Glutamatergic neuron (in vitro differentiated cells): Measurements from ENCODE around the gene TMEM39B. TPM values are rescaled to one million over a fixed set of nuclear protein-coding genes. Genes with fewer than 3 reads are reported as not detected.
"Not testable (repeated sequence)": the region's sequence is repeated elsewhere in the genome, so short reads cannot be mapped to it uniquely, and the experiment has no call there.

Experiments used
- DNase-seq: peaks from one replicate; pipeline ENCODE4 v3.0.0; 2022
- H3K27ac Mint-ChIP-seq: one replicate; pipeline ENCODE4 v1.8.0; 2020; ENCODE audit warnings: mild to moderate bottlenecking, mixed read lengths, inconsistent platforms; ENCODE audit not compliant: unreplicated experiment
- H3K27me3 Mint-ChIP-seq: one replicate; pipeline ENCODE4 v1.8.0; 2020; ENCODE audit warnings: mild to moderate bottlenecking, moderate library complexity, mixed read lengths, inconsistent platforms; ENCODE audit not compliant: unreplicated experiment
- H3K36me3 Mint-ChIP-seq: one replicate; pipeline ENCODE4 v1.8.0; 2020; ENCODE audit warnings: mild to moderate bottlenecking, mixed read lengths, inconsistent platforms; ENCODE audit not compliant: unreplicated experiment
- H3K4me1 Mint-ChIP-seq: one replicate; pipeline ENCODE4 v1.8.0; 2020; ENCODE audit warnings: mild to moderate bottlenecking, low read depth, mixed read lengths, inconsistent platforms; ENCODE audit not compliant: unreplicated experiment
- H3K4me3 Mint-ChIP-seq: one replicate; pipeline ENCODE4 v1.8.0; 2020; ENCODE audit warnings: mild to moderate bottlenecking, mixed read lengths, inconsistent platforms; ENCODE audit not compliant: unreplicated experiment
- H3K9me3 Mint-ChIP-seq: one replicate; pipeline ENCODE4 v1.8.0; 2020; ENCODE audit warnings: mild to moderate bottlenecking, moderate library complexity, mixed read lengths, inconsistent platforms; ENCODE audit not compliant: unreplicated experiment
- total RNA-seq: library from RNA; stranded (reverse); fragmentation: NEBNext Ultra II Directional; extraction: Animal tissue kit (Norgen Biotek cat#: 25700); gene quantifications from one replicate; pipeline ENCODE4 v1.2.1, GENCODE V29; 2021; ENCODE audit not compliant: unreplicated experiment
- TF ChIP-seq, protein P1 (sequence below): fragments of 200-600 bp; sonication (generic); IDR thresholded peaks from one replicate; pipeline ENCODE4 v1.5.0; 2021; ENCODE audit not compliant: partially characterized antibody, unreplicated experiment

Gene TMEM39B
- total RNA-seq, 1 donor from 2014 or later: 23.2 TPM

GRCh38 chr1:32116531-32116930 lies 43.8 kb downstream of the TMEM39B start:
- Mint-ChIP-seq H3K27ac (no peak overlapping the region), H3K36me3 (no peaks in the 10 kb centered on the region), H3K4me3 (no peak overlapping the region), H3K4me1 (peaks cover 4% of the 10 kb centered on the region), H3K9me3 (peaks cover 3% of the 10 kb centered on the region), H3K27me3 (no peaks in the 10 kb centered on the region)
- TF ChIP-seq, protein P1, sequence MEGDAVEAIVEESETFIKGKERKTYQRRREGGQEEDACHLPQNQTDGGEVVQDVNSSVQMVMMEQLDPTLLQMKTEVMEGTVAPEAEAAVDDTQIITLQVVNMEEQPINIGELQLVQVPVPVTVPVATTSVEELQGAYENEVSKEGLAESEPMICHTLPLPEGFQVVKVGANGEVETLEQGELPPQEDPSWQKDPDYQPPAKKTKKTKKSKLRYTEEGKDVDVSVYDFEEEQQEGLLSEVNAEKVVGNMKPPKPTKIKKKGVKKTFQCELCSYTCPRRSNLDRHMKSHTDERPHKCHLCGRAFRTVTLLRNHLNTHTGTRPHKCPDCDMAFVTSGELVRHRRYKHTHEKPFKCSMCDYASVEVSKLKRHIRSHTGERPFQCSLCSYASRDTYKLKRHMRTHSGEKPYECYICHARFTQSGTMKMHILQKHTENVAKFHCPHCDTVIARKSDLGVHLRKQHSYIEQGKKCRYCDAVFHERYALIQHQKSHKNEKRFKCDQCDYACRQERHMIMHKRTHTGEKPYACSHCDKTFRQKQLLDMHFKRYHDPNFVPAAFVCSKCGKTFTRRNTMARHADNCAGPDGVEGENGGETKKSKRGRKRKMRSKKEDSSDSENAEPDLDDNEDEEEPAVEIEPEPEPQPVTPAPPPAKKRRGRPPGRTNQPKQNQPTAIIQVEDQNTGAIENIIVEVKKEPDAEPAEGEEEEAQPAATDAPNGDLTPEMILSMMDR: no peak
- no peak for DNase-seq

DNA sequence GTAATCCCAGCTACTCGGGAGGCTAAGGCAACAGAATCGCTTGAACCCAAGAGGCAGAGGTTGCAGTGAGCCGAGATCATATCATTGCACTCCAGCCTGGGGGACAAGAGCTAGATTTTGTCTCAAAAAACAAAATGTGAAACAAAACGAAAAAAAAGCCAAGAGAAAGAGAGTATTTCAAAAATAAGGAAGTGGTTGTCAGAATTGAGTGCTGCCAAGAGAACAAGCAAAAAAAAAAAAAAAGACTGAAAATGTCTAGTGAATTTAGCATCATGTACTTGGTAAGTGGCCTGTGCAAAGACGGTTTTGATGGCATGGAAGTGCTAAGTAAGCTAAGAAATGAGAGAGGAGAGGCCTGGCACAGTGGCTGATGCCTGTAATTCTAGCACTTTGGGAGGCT lies 49.4 kb downstream of the TMEM39B start:
- Mint-ChIP-seq H3K4me1 (peaks cover 6% of the 10 kb centered on the region), H3K9me3 (peaks cover 6% of the 10 kb centered on the region), H3K27ac (no peak overlapping the region), H3K36me3 (no peaks in the 10 kb centered on the region), H3K4me3 (no peak overlapping the region), H3K27me3 (no peaks in the 10 kb centered on the region)
- TF ChIP-seq, protein P1: no peak
- DNase-seq: no peak

DNA sequence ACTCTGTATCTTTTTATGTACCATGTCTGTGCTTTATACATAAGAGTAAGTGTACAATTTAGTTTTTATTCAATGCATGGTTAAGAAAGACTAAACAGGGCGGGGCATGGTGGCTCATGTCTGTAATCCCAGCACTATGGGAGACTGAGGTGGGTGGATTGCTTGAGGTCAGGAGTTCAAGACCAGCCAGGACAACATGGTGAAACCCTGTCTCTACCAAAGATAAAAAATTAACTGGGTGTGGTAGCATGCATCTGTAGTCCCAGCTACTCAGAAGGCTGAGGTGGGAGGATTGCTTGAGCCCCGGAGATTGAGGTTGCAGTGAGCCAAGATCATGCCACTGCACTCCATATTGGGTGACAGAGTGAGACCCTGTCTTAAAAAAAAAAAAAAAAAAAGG lies 50.6 kb downstream of the TMEM39B start:
- H3K27ac Mint-ChIP-seq, H3K4me3 Mint-ChIP-seq: not testable (repeated sequence)
- H3K4me1 Mint-ChIP-seq: peaks cover 12% of the 10 kb centered on the region

DNA sequence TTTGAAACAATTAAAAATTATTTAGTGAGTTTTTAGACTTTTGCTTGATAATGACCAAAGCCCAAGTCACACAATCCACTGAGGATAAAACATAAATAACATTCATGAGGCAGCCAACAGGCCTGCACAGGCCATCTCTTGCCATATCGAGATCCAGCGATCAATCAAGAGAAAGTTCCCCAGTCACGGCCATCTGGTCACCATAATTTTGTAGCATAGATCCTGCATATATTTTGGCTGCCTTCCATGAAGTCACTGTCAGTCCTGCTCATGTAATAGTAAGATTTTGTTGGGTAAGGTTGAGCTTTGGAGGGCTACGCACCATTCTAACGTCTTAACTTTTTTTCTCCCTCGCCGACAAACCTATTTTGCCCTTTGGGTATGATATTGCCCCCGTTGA lies 52.6 kb downstream of the TMEM39B start:
- TF ChIP-seq, protein P1: no peak
- Mint-ChIP-seq H3K36me3 (no peaks in the 10 kb centered on the region), H3K9me3 (peaks cover 6% of the 10 kb centered on the region), H3K27ac (no peak overlapping the region), H3K4me3 (no peak overlapping the region), H3K27me3 (no peaks in the 10 kb centered on the region), H3K4me1 (peaks cover 14% of the 10 kb centered on the region)
- DNase-seq: no peak

More for the DNA sequence above, 50.6 kb downstream of the TMEM39B start:
- H3K9me3 Mint-ChIP-seq, H3K36me3 Mint-ChIP-seq, H3K27me3 Mint-ChIP-seq, DNase-seq: not testable (repeated sequence)

DNA sequence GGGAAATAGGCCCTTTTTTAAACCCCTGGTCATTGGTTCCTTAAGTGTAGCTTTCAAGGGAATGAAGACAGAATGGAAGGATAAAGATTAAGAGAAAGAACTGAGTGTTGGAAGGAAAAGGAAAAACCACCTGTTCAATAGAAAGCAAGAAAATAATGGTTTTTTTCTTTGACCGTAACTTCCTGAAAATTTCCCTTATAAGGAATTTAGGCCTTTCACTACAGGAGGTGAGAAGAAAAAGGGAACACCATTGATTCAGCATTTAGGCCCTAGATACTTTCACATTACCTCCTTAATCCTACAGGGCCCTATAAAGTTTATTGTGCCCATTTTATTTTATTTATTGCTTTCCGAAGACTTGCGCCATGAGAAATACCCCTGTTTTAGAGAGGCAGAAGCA lies 54.0 kb downstream of the TMEM39B start:
- Mint-ChIP-seq H3K4me3 (no peak overlapping the region), H3K4me1 (peaks cover 14% of the 10 kb centered on the region), H3K36me3 (no peaks in the 10 kb centered on the region), H3K27me3 (no peaks in the 10 kb centered on the region), H3K27ac (no peak overlapping the region), H3K9me3 (peaks cover 4% of the 10 kb centered on the region)
- DNase-seq: no peak
- TF ChIP-seq, protein P1: no peak
